Measurements from ENCODE around the gene PCDHB13.

GRCh38 chr5:141258464-141258863 is 44.7 kb downstream of the PCDHB13 start:
- no peak for TF ChIP-seq EZH2 (IDR thresholded peaks at IDR 0.05; ENCODE audit: borderline replicate concordance, low read length)
- TF ChIP-seq CTCF (conservative IDR thresholded peaks at IDR 0.05 in 1 of 2, IDR thresholded peaks at IDR 0.05 in 1 of 2; ENCODE audit: extremely low read depth in 1 of 2, insufficient read depth in 1 of 2, low read depth in 1 of 2, low read length in 2 of 2), result no peak
